ENCODE results near the gene EPHB2. TPM values are rescaled to one million over a fixed set of nuclear protein-coding genes. Genes with fewer than 3 reads are reported as not detected.

The EPHB2 gene
- total and polyA plus RNA-seq, 2 of the 4 experiments (the other 2 are of a cell fraction), result 52.3 to 58.8 TPM

DNA sequence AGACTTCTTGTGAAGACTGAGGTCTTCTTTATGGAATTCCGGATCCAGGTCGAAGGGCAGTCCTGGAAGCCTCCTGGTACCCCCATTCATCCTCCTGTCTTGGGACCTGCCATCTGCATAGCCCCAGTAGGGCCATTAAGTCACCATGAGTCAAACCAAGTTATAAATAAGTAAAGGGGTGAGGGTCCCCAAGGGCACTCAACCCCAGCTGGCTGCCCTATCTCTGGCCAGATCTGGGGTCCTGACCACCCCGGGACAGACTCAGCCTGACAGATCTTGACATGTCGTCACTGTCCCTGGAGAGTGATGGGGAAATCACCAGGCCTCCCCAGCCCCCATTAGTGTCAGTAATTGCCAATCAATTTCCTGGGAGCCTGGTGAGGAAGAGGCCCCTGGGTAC is 108.7 kb downstream of the EPHB2 start:
- CTCF ChIA-PET, result no interaction called here

More for the DNA sequence above, 108.7 kb downstream of the EPHB2 start:
- intact Hi-C loops (cut with micrococcal nuclease), result no loop called here
- no peak overlapping the region for H4K5ac ChIP-seq (ENCODE audit: low read depth, low read length)
- H3K4ac ChIP-seq (ENCODE audit: low read depth, low read length), result no peak overlapping the region
- no peak overlapping the region for H3K14ac ChIP-seq (replicated peaks; ENCODE audit: low read depth, low read length)
- H2BK20ac ChIP-seq (ENCODE audit: low read depth, low read length), result no peak overlapping the region
- H3K27me3 ChIP-seq (ENCODE audit: control insufficient read depth, insufficient read depth, low read length), result no peaks in the 10 kb centered on the region
- H2AK5ac ChIP-seq (ENCODE audit: low read depth, low read length), result no peak overlapping the region
- peaks cover 15 to 63% of the 10 kb centered on the region in 2 experiments for H3K79me1 ChIP-seq (ENCODE audit: low read depth in 1 of 2, low read length in 2 of 2)
- H3K36me3 ChIP-seq (ENCODE audit: control insufficient read depth, insufficient read depth, low read length), result no peaks in the 10 kb centered on the region
- no peak overlapping the region for H2BK5ac ChIP-seq (ENCODE audit: low read depth, low read length, poor library complexity, severe bottlenecking)
- H2AFZ ChIP-seq (replicated peaks; ENCODE audit: low read length, poor library complexity), result no peak overlapping the region
- H3K18ac ChIP-seq (ENCODE audit: low read depth, low read length), result no peak overlapping the region
- no peak for ATAC-seq (ENCODE audit: low read depth)
- H3K9me3 ChIP-seq (ENCODE audit: control insufficient read depth, insufficient read depth, low read length), result no peaks in the 10 kb centered on the region
- no TSS peak for BruUV-seq (replicated peaks)
- POLR2A ChIA-PET (ENCODE audit: unreplicated experiment), result no interaction called here
- H2AK9ac ChIP-seq (replicated peaks; ENCODE audit: low read depth, low read length, poor library complexity), result no peak overlapping the region
- no peak overlapping the region for H3K9ac ChIP-seq (ENCODE audit: low read depth, low read length)
- H2BK15ac ChIP-seq (ENCODE audit: low read depth, low read length), result no peak overlapping the region
- H3K56ac ChIP-seq (ENCODE audit: extremely low read depth, insufficient read depth, low read length), result no peak overlapping the region
- TF ChIP-seq SMC3 (IDR thresholded peaks at IDR 0.05; ENCODE audit: low read depth, low read length), result no peak
- no peak for TF ChIP-seq NFE2L2 (IDR thresholded peaks at IDR 0.05; ENCODE audit: low read depth, low read length)
- TF ChIP-seq POLR2A (IDR thresholded peaks at IDR 0.05; ENCODE audit: low read depth, low read length), result no peak
- TF ChIP-seq, protein P1, sequence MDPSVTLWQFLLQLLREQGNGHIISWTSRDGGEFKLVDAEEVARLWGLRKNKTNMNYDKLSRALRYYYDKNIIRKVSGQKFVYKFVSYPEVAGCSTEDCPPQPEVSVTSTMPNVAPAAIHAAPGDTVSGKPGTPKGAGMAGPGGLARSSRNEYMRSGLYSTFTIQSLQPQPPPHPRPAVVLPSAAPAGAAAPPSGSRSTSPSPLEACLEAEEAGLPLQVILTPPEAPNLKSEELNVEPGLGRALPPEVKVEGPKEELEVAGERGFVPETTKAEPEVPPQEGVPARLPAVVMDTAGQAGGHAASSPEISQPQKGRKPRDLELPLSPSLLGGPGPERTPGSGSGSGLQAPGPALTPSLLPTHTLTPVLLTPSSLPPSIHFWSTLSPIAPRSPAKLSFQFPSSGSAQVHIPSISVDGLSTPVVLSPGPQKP (IDR thresholded peaks at IDR 0.05; ENCODE audit: borderline replicate concordance, low read depth, low read length), result no peak
- TF ChIP-seq RAD21 (IDR thresholded peaks at IDR 0.05; ENCODE audit: low read length), result no peak
- TF ChIP-seq, protein P2, sequence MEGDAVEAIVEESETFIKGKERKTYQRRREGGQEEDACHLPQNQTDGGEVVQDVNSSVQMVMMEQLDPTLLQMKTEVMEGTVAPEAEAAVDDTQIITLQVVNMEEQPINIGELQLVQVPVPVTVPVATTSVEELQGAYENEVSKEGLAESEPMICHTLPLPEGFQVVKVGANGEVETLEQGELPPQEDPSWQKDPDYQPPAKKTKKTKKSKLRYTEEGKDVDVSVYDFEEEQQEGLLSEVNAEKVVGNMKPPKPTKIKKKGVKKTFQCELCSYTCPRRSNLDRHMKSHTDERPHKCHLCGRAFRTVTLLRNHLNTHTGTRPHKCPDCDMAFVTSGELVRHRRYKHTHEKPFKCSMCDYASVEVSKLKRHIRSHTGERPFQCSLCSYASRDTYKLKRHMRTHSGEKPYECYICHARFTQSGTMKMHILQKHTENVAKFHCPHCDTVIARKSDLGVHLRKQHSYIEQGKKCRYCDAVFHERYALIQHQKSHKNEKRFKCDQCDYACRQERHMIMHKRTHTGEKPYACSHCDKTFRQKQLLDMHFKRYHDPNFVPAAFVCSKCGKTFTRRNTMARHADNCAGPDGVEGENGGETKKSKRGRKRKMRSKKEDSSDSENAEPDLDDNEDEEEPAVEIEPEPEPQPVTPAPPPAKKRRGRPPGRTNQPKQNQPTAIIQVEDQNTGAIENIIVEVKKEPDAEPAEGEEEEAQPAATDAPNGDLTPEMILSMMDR (conservative IDR thresholded peaks at IDR 0.05; ENCODE audit: low read depth, low read length), result no peak
- no peak for TF ChIP-seq RFX5 (IDR thresholded peaks at IDR 0.05; ENCODE audit: low read depth, low read length)
- TF ChIP-seq CHD1 (IDR thresholded peaks at IDR 0.05; ENCODE audit: low read depth, low read length), result no peak
- TF ChIP-seq MAFK (IDR thresholded peaks at IDR 0.05; ENCODE audit: low read depth, low read length), result no peak
- TF ChIP-seq, protein P3, sequence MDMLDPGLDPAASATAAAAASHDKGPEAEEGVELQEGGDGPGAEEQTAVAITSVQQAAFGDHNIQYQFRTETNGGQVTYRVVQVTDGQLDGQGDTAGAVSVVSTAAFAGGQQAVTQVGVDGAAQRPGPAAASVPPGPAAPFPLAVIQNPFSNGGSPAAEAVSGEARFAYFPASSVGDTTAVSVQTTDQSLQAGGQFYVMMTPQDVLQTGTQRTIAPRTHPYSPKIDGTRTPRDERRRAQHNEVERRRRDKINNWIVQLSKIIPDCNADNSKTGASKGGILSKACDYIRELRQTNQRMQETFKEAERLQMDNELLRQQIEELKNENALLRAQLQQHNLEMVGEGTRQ (IDR thresholded peaks at IDR 0.05; ENCODE audit: low read depth, low read length), result no peak
- no peak for TF ChIP-seq MAZ (IDR thresholded peaks at IDR 0.05; ENCODE audit: borderline replicate concordance, low read depth, low read length)
- TF ChIP-seq FOS (IDR thresholded peaks at IDR 0.05; ENCODE audit: low read depth, low read length), result no peak
- no peak for TF ChIP-seq CEBPB (IDR thresholded peaks at IDR 0.05; ENCODE audit: low read depth, low read length)
- TF ChIP-seq RCOR1 (IDR thresholded peaks at IDR 0.05; ENCODE audit: insufficient replicate concordance, low read length), result no peak
- TF ChIP-seq MXI1 (IDR thresholded peaks at IDR 0.05; ENCODE audit: borderline replicate concordance, low read depth, low read length), result no peak
- no peak for TF ChIP-seq BHLHE40 (IDR thresholded peaks at IDR 0.05; ENCODE audit: low read depth, low read length)
- in situ Hi-C loops (cut with MboI; ENCODE audit: low sequenced_read_pairs), result no loop called here
- no peak overlapping the region for H3K4me2 ChIP-seq (ENCODE audit: low read depth, low read length)
- no peak overlapping the region for H3K23ac ChIP-seq (ENCODE audit: low read depth, low read length)
- dilution Hi-C loops (cut with HindIII; ENCODE audit: low sequenced_read_pairs, unreplicated experiment), result no loop called here
- no peak overlapping the region for H4K8ac ChIP-seq (ENCODE audit: low read depth in 2 of 2, low read length in 2 of 2)
- DNase-seq, result no peak
- H3K4me3 ChIP-seq (ENCODE audit: insufficient read depth, low read depth, low read length), result no peak overlapping the region
- 0 out of 2 replicates have a peak, but pooled peaks cover 4% of the 10 kb centered on the region for H3K4me1 ChIP-seq (ENCODE audit: control insufficient read depth, insufficient read depth, low read length)
- no peak overlapping the region for H3K27ac ChIP-seq (ENCODE audit: insufficient read depth, low read length)
- H4K20me1 ChIP-seq (ENCODE audit: insufficient read depth, low read length), result peaks cover 12% of the 10 kb centered on the region; the same call in 1 of the 2 replicates
- WGBS, 2 experiments (ENCODE audit: extremely low coverage in 2 of 2, insufficient read length in 1 of 2), result no CpG with 5 or more reads among the region's 4 CpGs
- H4K91ac ChIP-seq (ENCODE audit: insufficient read depth, low read depth, low read length), result no peak overlapping the region
- no peak overlapping the region for H2BK120ac ChIP-seq (ENCODE audit: low read depth, low read length)
- peaks cover 15% of the 10 kb centered on the region; the same call in 1 of the 2 replicates for H3K9me1 ChIP-seq (ENCODE audit: insufficient read depth, low read length)

Measured in IMR-90 (cell line).